GM23338 (cell line): Measurements from ENCODE around the gene PLS3. TPM values are rescaled to one million over a fixed set of nuclear protein-coding genes. Genes with fewer than 3 reads are reported as not detected.

Experiments used
- ATAC-seq: fragments of 200-7000 bp; cut with Tn5 transposase; 3 replicates; pipeline ENCODE4 v1.9.1; 2020
- DNase-seq: peaks from one replicate; pipeline ENCODE4 v3.0.0-alpha.2; 2015; ENCODE audit warnings: low spot score
- H2AFZ ChIP-seq: fragments of 200-600 bp; sonication (generic); 2 replicates; pipeline ENCODE4 v1.8.0; 2016; ENCODE audit warnings: antibody characterized with exemption, mild to moderate bottlenecking, moderate library complexity
- H3F3A ChIP-seq: fragments of 200-600 bp; sonication (generic); replicated peaks from 2 replicates; pipeline ENCODE4 v1.8.0; 2017; ENCODE audit warnings: antibody characterized with exemption, mixed run types, low read depth
- H3K27ac ChIP-seq: fragments of 200-600 bp; sonication (generic); 2 replicates; pipeline ENCODE4 v1.6.1; 2016; ENCODE audit warnings: low read depth
- H3K27me3 ChIP-seq: fragments of 200-600 bp; sonication (generic); 2 replicates; pipeline ENCODE4 v1.8.0; 2016; ENCODE audit warnings: mild to moderate bottlenecking, mixed run types, moderate library complexity; ENCODE audit not compliant: insufficient read depth
- H3K36me3 ChIP-seq: fragments of 200-600 bp; sonication (generic); 2 replicates; pipeline ENCODE4 v1.8.0; 2016; ENCODE audit warnings: mild to moderate bottlenecking; ENCODE audit not compliant: insufficient read depth
- H3K4me1 ChIP-seq: fragments of 200-600 bp; sonication (generic); 2 replicates; pipeline ENCODE4 v1.8.0; 2016; ENCODE audit warnings: mild to moderate bottlenecking, moderate library complexity; ENCODE audit not compliant: insufficient read depth
- H3K4me2 ChIP-seq: fragments of 200-600 bp; sonication (generic); 2 replicates; pipeline ENCODE4 v1.7.1; 2017; ENCODE audit warnings: mixed run types
- H3K4me3 ChIP-seq: fragments of 200-600 bp; sonication (generic); 2 replicates; pipeline ENCODE4 v1.6.1; 2016; ENCODE audit warnings: mixed run types
- H3K79me2 ChIP-seq: fragments of 200-600 bp; sonication (generic); replicated peaks from 2 replicates; pipeline ENCODE4 v1.8.0; 2017; ENCODE audit warnings: mild to moderate bottlenecking; ENCODE audit not compliant: insufficient read depth
- H3K9me2 ChIP-seq: fragments of 200-600 bp; sonication (generic); 2 replicates; pipeline ENCODE4 v1.8.0; 2017; ENCODE audit not compliant: insufficient read depth
- H4K20me1 ChIP-seq: fragments of 200-600 bp; sonication (generic); replicated peaks from 2 replicates; pipeline ENCODE4 v1.8.0; 2017; ENCODE audit warnings: mild to moderate bottlenecking; ENCODE audit not compliant: insufficient read depth
- H3K27ac Mint-ChIP-seq: 2 replicates; pipeline ENCODE4 v1.8.0; 2020; ENCODE audit warnings: inconsistent platforms, mild to moderate bottlenecking, moderate library complexity, mixed read lengths
- H3K27me3 Mint-ChIP-seq: 3 replicates; pipeline ENCODE4 v1.8.0; 2022; ENCODE audit warnings: low read depth, mild to moderate bottlenecking, moderate library complexity, mixed read lengths, inconsistent platforms; ENCODE audit not compliant: insufficient read depth, poor library complexity
- H3K36me3 Mint-ChIP-seq: 3 replicates; pipeline ENCODE4 v1.8.0; 2021; ENCODE audit warnings: low read depth, mild to moderate bottlenecking, inconsistent platforms, moderate library complexity, mixed read lengths
- H3K4me1 Mint-ChIP-seq: 3 replicates; pipeline ENCODE4 v1.8.0; 2020; ENCODE audit warnings: mild to moderate bottlenecking, inconsistent platforms, mixed read lengths
- H3K4me3 Mint-ChIP-seq: 3 replicates; pipeline ENCODE4 v1.8.0; 2021; ENCODE audit warnings: moderate library complexity, mild to moderate bottlenecking, inconsistent platforms, mixed read lengths
- H3K9me3 Mint-ChIP-seq: 3 replicates; pipeline ENCODE4 v1.8.0; 2020; ENCODE audit warnings: moderate library complexity, mild to moderate bottlenecking, inconsistent platforms, mixed read lengths
- JUNB ChIP-seq: IDR thresholded peaks from one replicate; pipeline ENCODE4 v1.6.1; 2016; ENCODE audit warnings: antibody characterized with exemption; ENCODE audit not compliant: unreplicated experiment
- NANOG ChIP-seq: IDR thresholded peaks from 2 replicates; pipeline ENCODE4 v1.6.1; 2016; ENCODE audit warnings: antibody characterized with exemption, borderline replicate concordance
- ZNF114 ChIP-seq: fragments of 250-450 bp; sonication (Bioruptor Pico); IDR thresholded peaks from 2 replicates; pipeline ENCODE4 v1.5.0; 2020; ENCODE audit warnings: mild to moderate bottlenecking, moderate library complexity
- ZNF331 ChIP-seq: fragments of 250-450 bp; sonication (Bioruptor Pico); IDR thresholded peaks from 2 replicates; pipeline ENCODE4 v1.5.0; 2020; ENCODE audit warnings: low read depth, mild to moderate bottlenecking, moderate library complexity
- polyA plus RNA-seq: library from polyadenylated mRNA; unstranded; fragments of >200 nt; fragmentation: Nextera tagmentation; extraction: Ambion mirVana; gene quantifications from 2 replicates; pipeline ENCODE4 v1.2.1, GENCODE V29; 2016
- total RNA-seq: library from RNA; depleted of rRNA; stranded (reverse); fragments of >200 nt; shearing (Covaris generic); gene quantifications from 2 replicates; pipeline ENCODE4 v1.2.3, GENCODE V29; 2014
- TF ChIP-seq, protein P1 (sequence below): fragments of 250-450 bp; sonication (Bioruptor Pico); IDR thresholded peaks from 2 replicates; pipeline ENCODE4 v1.5.0; 2020; ENCODE audit warnings: mild to moderate bottlenecking, moderate library complexity
- TF ChIP-seq, protein P2 (sequence below): IDR thresholded peaks from one replicate; pipeline ENCODE4 v1.6.1; 2018; ENCODE audit warnings: antibody characterized with exemption; ENCODE audit not compliant: unreplicated experiment
- TF ChIP-seq, protein P3 (sequence below), 2 experiments: fragments of 200-600 bp in 1 of 2; sonication (generic) in 1 of 2; conservative IDR thresholded peaks; 2 replicates each; pipeline versions ENCODE4 v1.5.1 to v1.6.1; 2016 to 2017; ENCODE audit warnings: antibody characterized with exemption in 2 of 2, low read depth in 2 of 2, mild to moderate bottlenecking in 2 of 2, moderate library complexity in 1 of 2

Gene PLS3
- total and polyA plus RNA-seq, 2 experiments from 2014 or later, result 81.6 to 128 TPM

DNA sequence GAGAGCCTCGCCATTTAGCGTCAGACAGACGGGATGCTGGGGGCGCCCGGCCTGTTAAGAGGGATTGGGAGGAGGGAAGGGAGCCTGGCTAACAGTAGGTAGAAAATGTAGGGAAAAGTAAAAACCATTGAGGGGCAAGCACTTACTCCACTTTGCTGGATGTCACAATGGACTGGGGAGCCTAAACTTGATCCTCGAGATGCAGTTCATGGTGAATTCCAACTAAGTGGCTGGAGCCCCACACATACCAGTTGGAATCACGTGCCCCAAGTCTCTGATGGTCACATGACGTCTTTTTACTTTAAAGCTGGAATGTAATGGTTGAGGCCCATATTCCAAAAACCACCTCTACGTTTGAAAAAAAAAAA lies 1.5 kb downstream of the PLS3 start (continued):
- TF ChIP-seq, protein P1, sequence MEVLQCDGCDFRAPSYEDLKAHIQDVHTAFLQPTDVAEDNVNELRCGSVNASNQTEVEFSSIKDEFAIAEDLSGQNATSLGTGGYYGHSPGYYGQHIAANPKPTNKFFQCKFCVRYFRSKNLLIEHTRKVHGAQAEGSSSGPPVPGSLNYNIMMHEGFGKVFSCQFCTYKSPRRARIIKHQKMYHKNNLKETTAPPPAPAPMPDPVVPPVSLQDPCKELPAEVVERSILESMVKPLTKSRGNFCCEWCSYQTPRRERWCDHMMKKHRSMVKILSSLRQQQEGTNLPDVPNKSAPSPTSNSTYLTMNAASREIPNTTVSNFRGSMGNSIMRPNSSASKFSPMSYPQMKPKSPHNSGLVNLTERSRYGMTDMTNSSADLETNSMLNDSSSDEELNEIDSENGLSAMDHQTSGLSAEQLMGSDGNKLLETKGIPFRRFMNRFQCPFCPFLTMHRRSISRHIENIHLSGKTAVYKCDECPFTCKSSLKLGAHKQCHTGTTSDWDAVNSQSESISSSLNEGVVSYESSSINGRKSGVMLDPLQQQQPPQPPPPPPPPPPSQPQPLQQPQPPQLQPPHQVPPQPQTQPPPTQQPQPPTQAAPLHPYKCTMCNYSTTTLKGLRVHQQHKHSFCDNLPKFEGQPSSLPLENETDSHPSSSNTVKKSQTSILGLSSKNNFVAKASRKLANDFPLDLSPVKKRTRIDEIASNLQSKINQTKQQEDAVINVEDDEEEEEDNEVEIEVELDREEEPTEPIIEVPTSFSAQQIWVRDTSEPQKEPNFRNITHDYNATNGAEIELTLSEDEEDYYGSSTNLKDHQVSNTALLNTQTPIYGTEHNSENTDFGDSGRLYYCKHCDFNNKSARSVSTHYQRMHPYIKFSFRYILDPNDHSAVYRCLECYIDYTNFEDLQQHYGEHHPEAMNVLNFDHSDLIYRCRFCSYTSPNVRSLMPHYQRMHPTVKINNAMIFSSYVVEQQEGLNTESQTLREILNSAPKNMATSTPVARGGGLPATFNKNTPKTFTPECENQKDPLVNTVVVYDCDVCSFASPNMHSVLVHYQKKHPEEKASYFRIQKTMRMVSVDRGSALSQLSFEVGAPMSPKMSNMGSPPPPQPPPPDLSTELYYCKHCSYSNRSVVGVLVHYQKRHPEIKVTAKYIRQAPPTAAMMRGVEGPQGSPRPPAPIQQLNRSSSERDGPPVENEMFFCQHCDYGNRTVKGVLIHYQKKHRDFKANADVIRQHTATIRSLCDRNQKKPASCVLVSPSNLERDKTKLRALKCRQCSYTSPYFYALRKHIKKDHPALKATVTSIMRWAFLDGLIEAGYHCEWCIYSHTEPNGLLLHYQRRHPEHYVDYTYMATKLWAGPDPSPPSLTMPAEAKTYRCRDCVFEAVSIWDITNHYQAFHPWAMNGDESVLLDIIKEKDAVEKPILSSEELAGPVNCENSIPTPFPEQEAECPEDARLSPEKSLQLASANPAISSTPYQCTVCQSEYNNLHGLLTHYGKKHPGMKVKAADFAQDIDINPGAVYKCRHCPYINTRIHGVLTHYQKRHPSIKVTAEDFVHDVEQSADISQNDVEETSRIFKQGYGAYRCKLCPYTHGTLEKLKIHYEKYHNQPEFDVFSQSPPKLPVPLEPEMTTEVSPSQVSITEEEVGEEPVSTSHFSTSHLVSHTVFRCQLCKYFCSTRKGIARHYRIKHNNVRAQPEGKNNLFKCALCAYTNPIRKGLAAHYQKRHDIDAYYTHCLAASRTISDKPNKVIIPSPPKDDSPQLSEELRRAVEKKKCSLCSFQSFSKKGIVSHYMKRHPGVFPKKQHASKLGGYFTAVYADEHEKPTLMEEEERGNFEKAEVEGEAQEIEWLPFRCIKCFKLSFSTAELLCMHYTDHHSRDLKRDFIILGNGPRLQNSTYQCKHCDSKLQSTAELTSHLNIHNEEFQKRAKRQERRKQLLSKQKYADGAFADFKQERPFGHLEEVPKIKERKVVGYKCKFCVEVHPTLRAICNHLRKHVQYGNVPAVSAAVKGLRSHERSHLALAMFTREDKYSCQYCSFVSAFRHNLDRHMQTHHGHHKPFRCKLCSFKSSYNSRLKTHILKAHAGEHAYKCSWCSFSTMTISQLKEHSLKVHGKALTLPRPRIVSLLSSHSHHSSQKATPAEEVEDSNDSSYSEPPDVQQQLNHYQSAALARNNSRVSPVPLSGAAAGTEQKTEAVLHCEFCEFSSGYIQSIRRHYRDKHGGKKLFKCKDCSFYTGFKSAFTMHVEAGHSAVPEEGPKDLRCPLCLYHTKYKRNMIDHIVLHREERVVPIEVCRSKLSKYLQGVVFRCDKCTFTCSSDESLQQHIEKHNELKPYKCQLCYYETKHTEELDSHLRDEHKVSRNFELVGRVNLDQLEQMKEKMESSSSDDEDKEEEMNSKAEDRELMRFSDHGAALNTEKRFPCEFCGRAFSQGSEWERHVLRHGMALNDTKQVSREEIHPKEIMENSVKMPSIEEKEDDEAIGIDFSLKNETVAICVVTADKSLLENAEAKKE, result no peak
- no peak for TF ChIP-seq JUNB
- TF ChIP-seq, protein P2, sequence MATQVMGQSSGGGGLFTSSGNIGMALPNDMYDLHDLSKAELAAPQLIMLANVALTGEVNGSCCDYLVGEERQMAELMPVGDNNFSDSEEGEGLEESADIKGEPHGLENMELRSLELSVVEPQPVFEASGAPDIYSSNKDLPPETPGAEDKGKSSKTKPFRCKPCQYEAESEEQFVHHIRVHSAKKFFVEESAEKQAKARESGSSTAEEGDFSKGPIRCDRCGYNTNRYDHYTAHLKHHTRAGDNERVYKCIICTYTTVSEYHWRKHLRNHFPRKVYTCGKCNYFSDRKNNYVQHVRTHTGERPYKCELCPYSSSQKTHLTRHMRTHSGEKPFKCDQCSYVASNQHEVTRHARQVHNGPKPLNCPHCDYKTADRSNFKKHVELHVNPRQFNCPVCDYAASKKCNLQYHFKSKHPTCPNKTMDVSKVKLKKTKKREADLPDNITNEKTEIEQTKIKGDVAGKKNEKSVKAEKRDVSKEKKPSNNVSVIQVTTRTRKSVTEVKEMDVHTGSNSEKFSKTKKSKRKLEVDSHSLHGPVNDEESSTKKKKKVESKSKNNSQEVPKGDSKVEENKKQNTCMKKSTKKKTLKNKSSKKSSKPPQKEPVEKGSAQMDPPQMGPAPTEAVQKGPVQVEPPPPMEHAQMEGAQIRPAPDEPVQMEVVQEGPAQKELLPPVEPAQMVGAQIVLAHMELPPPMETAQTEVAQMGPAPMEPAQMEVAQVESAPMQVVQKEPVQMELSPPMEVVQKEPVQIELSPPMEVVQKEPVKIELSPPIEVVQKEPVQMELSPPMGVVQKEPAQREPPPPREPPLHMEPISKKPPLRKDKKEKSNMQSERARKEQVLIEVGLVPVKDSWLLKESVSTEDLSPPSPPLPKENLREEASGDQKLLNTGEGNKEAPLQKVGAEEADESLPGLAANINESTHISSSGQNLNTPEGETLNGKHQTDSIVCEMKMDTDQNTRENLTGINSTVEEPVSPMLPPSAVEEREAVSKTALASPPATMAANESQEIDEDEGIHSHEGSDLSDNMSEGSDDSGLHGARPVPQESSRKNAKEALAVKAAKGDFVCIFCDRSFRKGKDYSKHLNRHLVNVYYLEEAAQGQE, result no peak
- no peak for TF ChIP-seq ZNF331 (CRISPR knock-in tag)

DNA sequence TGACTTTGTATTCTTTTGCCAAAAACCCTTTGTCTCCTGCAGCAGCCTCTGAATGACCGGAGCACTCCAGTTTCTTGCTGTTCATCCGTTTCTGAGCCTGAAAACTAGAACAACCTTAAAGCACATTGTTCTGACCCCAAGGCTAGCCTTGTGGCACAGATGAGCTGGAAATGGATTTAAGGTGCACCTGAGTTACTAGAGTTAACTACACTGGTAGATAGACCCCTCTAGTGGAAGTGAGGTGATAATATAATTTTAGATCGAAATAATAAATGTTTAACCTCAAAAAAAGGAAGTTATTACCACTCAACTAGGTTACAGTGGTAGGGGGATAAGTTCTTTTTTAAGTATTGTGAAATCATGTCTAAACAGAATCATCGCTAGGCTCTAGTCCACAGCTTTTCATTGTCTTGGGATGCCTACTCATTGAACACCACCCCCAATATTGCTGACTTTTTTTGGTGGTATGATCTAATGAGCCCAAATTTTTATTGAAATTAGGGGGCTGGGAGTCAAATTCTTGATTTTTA lies 2.7 kb downstream of the PLS3 start:
- Histone ChIP-seq H3K9me2 (no peaks in the 10 kb centered on the region), H3F3A (no peaks in the 10 kb centered on the region), H3K4me3 (peak overlapping the region; percentile 78; the same call in 1 of the 2 replicates), H3K27me3 (no peaks in the 10 kb centered on the region), H4K20me1 (peaks cover 9% of the 10 kb centered on the region), H3K4me1 (peaks cover 16% of the 10 kb centered on the region; the same call in 1 of the 2 replicates), H2AFZ (no peak overlapping the region), H3K27ac (no peak overlapping the region), H3K79me2 (peaks cover 75% of the 10 kb centered on the region), H3K4me2 (peak overlapping the region; percentile 89), H3K36me3 (no peaks in the 10 kb centered on the region)
- H3K27me3 Mint-ChIP-seq, result peaks cover 3% of the 10 kb centered on the region
- DNase-seq (no peak), ATAC-seq (no peak)
- no peak overlapping the region for H3K4me3 Mint-ChIP-seq
- no peak for TF ChIP-seq JUNB
- TF ChIP-seq, protein P3, sequence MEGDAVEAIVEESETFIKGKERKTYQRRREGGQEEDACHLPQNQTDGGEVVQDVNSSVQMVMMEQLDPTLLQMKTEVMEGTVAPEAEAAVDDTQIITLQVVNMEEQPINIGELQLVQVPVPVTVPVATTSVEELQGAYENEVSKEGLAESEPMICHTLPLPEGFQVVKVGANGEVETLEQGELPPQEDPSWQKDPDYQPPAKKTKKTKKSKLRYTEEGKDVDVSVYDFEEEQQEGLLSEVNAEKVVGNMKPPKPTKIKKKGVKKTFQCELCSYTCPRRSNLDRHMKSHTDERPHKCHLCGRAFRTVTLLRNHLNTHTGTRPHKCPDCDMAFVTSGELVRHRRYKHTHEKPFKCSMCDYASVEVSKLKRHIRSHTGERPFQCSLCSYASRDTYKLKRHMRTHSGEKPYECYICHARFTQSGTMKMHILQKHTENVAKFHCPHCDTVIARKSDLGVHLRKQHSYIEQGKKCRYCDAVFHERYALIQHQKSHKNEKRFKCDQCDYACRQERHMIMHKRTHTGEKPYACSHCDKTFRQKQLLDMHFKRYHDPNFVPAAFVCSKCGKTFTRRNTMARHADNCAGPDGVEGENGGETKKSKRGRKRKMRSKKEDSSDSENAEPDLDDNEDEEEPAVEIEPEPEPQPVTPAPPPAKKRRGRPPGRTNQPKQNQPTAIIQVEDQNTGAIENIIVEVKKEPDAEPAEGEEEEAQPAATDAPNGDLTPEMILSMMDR (conservative IDR thresholded peaks at IDR 0.05; ENCODE audit: low read depth in 2 of 2), result 0 out of 4 replicates have a peak, but pooled peaks have one; percentile 3 to 8
- TF ChIP-seq NANOG, result no peak
- TF ChIP-seq ZNF114, result no peak
- H3K27ac Mint-ChIP-seq, result no peak overlapping the region
- H3K36me3 Mint-ChIP-seq, result no peaks in the 10 kb centered on the region
- no peaks in the 10 kb centered on the region for H3K9me3 Mint-ChIP-seq
- peaks cover 11% of the 10 kb centered on the region; the same call in 2 of the 3 replicates for H3K4me1 Mint-ChIP-seq
